Measurements from ENCODE around the gene CSPG5. TPM values are rescaled to one million over a fixed set of nuclear protein-coding genes. Genes with fewer than 3 reads are reported as not detected.

Gene CSPG5
- total RNA-seq, 4 donors from 2014 or later, result 0.82 to 2.9 TPM; not detected in 2

GRCh38 chr3:47522082-47522987 is 56.3 kb downstream of the CSPG5 start:
- no peak for TF ChIP-seq POLR2A (IDR thresholded peaks at IDR 0.05)
- TF ChIP-seq, protein P1, sequence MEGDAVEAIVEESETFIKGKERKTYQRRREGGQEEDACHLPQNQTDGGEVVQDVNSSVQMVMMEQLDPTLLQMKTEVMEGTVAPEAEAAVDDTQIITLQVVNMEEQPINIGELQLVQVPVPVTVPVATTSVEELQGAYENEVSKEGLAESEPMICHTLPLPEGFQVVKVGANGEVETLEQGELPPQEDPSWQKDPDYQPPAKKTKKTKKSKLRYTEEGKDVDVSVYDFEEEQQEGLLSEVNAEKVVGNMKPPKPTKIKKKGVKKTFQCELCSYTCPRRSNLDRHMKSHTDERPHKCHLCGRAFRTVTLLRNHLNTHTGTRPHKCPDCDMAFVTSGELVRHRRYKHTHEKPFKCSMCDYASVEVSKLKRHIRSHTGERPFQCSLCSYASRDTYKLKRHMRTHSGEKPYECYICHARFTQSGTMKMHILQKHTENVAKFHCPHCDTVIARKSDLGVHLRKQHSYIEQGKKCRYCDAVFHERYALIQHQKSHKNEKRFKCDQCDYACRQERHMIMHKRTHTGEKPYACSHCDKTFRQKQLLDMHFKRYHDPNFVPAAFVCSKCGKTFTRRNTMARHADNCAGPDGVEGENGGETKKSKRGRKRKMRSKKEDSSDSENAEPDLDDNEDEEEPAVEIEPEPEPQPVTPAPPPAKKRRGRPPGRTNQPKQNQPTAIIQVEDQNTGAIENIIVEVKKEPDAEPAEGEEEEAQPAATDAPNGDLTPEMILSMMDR (IDR thresholded peaks at IDR 0.05), result peak; percentile 92 to 96 (median 94)
- no peak overlapping the region for H3K27ac ChIP-seq
- no peaks in the 10 kb centered on the region for H3K9me3 ChIP-seq
- intact Hi-C loops (cut with DNase I; ENCODE audit: low total_unique reads), result loop anchor here (5.0 kb wide), 1 partner anchor 280 kb away; the partner anchor contains the start of gene DHX30
- H3K4me1 ChIP-seq, result no peaks in the 10 kb centered on the region
- DNase-seq, result peak; percentile 71 to 86
- H3K27me3 ChIP-seq, result no peaks in the 10 kb centered on the region
- no peak overlapping the region for H3K4me3 ChIP-seq
- no peaks in the 10 kb centered on the region for H3K36me3 ChIP-seq

- intact Hi-C loops (cut with DNase I; ENCODE audit: low total_unique reads), result loop anchor here (5.0 kb wide), 1 partner anchor 282 kb away; the partner anchor contains the start of gene DHX30
- H3K27me3 ChIP-seq, result no peaks in the 10 kb centered on the region
These were observed 57.9 kb downstream of the CSPG5 start for GRCh38 chr3:47520756-47521155.

DNA sequence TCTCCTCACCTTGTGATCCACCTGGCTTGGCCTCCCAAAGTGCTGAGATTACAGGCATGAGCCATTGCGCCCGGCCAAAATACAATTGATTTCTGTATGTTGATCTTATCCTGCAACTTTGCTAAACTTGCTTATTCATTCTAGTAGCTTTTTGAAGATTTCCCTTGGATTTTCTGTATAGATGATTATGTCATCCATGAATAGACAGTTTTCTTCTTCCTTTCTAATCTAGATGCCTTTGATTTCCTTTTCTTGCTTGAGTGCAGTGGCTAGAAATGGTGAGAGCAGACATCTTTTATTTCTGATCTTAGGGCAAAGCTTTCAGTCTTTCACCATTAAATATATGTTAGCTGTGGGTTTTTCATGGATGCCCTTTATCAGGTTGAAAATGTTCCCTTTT is 60.7 kb downstream of the CSPG5 start:
- no peak for DNase-seq
- no peaks in the 10 kb centered on the region for H3K9me3 ChIP-seq
- H3K36me3 ChIP-seq, result no peaks in the 10 kb centered on the region
- no peak overlapping the region for H3K27ac ChIP-seq
- no peak overlapping the region for H3K4me3 ChIP-seq
- H3K4me1 ChIP-seq, result no peaks in the 10 kb centered on the region
- TF ChIP-seq POLR2A (IDR thresholded peaks at IDR 0.05), result no peak
- TF ChIP-seq, protein P1 (IDR thresholded peaks at IDR 0.05), result no peak
- intact Hi-C loops (cut with DNase I; ENCODE audit: low total_unique reads), result no loop called here
- no peaks in the 10 kb centered on the region for H3K27me3 ChIP-seq

More at GRCh38 chr3:47520756-47521155, 57.9 kb downstream of the CSPG5 start:
- Histone ChIP-seq H3K36me3 (no peaks in the 10 kb centered on the region), H3K27ac (no peak overlapping the region), H3K4me3 (no peak overlapping the region), H3K9me3 (no peaks in the 10 kb centered on the region), H3K4me1 (no peaks in the 10 kb centered on the region)
- TF ChIP-seq, protein P1 (IDR thresholded peaks at IDR 0.05), result no peak
- TF ChIP-seq POLR2A (IDR thresholded peaks at IDR 0.05), result no peak
- DNase-seq, result no peak

DNA sequence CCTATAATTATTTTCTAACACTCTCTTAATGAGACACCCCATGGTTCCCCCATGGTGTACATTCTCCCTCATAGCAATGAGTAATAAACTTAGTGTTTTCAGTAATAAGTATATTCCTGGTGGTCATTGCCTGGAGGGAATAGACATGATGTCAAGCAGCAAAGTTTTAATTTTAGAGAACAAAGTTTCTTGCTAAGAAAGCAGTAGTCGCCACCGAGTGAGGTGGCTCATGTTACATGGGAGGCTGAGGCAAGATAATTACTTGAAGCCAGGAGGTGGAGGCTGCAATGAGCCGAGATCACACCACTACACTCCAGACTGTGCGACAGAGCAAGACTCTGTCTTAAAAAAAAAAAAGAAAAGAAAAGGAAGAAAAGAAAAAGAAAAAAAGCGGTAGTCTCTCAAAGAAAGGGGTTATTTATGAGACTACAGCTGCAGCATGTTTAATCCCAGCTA is 62.8 kb downstream of the CSPG5 start:
- TF ChIP-seq POLR2A (IDR thresholded peaks at IDR 0.05), result no peak
- TF ChIP-seq, protein P1 (IDR thresholded peaks at IDR 0.05), result no peak
- Histone ChIP-seq H3K27me3 (no peaks in the 10 kb centered on the region), H3K9me3 (no peaks in the 10 kb centered on the region), H3K27ac (no peak overlapping the region), H3K36me3 (no peaks in the 10 kb centered on the region), H3K4me1 (no peaks in the 10 kb centered on the region), H3K4me3 (no peak overlapping the region)
- no peak for DNase-seq
- intact Hi-C loops (cut with DNase I; ENCODE audit: low total_unique reads), result no loop called here

DNA sequence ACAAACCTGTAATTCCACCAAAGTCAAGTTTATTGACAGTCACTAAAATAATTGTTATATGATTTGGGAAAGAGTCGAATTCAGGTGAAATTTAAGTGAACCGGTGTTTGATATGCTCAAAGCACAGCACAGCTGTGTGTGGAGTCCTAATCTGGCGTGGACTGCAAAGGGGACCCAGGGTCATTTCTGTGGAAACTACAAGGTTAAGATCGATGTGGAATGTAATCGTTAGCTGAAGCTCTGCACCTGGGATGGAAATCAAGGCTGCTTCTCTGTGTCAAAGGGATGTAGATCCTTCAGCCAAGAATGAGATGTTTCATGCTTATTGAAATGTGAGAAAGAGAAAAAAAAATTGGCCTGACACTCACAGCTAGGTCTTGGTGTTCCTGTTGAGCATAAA is 63.6 kb downstream of the CSPG5 start:
- no peak overlapping the region for H3K27ac ChIP-seq
- H3K27me3 ChIP-seq, result no peaks in the 10 kb centered on the region
- H3K4me3 ChIP-seq, result no peak overlapping the region
- TF ChIP-seq, protein P1 (IDR thresholded peaks at IDR 0.05), result no peak
- no peak for TF ChIP-seq POLR2A (IDR thresholded peaks at IDR 0.05)
- DNase-seq, result no peak
- H3K36me3 ChIP-seq, result no peaks in the 10 kb centered on the region
- H3K4me1 ChIP-seq, result no peaks in the 10 kb centered on the region
- intact Hi-C loops (cut with DNase I; ENCODE audit: low total_unique reads), result no loop called here
- no peaks in the 10 kb centered on the region for H3K9me3 ChIP-seq

Data from uterus (tissue), 4 donors.